Astrocyte of the hippocampus (primary cell): ENCODE data around the gene PTH1R.
A peak's percentile ranks its signal among the peaks of the same experiment; 100 is the strongest.

Experiments used
- DNase-seq: peaks from one replicate; pipeline ENCODE4 v3.0.0; 2011; ENCODE audit warnings: low read depth, low spot score

PTH1R gene

DNA sequence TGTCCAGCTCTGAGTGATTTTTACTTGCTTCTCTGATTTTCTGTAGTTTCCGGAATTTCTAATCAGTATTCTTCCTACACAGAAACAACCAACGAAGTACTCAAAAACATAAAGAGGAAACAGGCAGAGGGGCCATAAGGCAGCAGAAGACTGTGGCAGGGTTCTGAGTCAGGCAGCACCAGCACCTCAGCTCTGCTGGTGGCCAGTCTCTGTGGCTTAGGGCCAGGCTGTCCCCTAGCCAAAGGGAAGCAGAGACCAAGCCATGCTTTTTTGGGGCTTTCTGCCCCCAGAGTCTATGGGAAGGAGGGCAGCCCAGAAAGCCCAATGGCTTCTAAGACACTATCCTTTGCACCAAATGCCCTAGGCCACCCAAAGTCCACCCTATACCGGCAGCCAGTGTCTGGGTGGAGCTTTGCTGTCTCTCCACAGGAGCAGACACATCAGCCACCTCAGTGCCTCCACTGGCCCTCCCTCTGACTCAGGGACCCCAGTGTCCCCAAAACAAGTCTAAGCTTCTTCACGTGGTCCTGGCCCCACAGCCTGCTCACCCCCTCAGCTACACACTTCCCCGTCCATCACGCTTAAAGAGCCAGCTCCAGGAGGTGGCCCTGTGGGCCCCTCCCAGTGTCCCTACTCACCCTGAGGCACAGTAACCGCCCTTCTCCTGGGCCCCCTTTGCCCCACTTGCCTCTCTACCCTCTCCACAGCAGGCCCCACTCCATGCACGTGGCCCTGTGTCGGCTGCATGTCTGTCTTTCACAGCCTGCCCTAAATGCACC, 52.8 kb downstream of the PTH1R start:
- peak; percentile 29 for DNase-seq

DNA sequence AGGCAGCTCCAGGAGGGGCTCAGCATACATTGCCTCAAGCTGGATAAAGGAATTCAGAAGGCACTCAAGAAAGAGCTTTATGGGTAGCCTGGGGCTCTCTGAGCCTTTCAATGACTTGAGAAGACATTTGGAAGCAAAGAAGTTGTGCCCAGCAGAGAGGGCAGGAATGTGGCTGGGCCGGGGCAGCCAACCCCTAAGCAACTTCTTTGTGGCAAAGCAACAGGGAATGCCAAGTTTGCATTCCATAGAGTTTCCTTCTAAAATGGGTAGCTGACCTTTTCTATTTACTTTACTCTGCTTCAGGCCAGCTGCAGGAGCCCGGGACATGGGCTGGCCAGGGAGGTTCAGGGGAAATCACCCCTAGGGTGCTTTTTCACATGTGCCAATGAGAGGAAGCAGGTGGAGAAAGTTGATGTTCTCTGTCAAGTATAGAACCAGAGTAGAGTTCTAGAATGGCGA, 53.5 kb downstream of the PTH1R start:
- DNase-seq, result peak; percentile 62

DNA sequence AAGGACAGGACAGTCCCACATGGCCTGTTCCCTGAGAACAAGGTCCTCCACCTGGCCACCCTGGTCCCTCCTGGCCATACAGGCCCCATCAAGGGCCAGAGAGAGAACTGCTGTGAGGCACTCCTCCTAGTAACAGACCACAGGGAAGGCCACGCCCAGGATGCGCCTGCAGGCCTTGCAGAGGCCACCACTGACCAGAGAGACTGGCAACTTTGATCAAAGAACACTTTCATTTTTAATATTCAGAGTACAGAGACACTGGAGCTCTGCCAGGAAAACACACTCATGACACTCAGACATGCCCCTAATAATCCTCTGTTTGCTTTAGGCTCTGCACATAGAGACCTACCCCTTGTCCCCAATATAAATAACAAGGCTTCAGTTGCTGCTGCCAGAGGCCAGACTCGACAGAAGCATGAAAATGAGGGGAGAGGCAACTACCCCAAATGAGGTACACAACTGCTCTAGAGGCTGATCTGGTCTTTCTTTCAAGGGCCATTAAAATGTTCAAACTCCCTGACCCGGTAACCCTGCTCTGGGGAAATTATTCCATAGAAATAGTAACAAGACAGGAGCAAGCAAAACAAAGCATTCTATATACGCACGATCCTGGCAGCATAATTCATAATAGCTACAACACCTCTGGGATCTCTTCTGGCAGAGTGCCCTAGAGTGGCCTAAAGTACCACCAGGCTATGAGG, 54.3 kb downstream of the PTH1R start:
- no peak for DNase-seq

DNA sequence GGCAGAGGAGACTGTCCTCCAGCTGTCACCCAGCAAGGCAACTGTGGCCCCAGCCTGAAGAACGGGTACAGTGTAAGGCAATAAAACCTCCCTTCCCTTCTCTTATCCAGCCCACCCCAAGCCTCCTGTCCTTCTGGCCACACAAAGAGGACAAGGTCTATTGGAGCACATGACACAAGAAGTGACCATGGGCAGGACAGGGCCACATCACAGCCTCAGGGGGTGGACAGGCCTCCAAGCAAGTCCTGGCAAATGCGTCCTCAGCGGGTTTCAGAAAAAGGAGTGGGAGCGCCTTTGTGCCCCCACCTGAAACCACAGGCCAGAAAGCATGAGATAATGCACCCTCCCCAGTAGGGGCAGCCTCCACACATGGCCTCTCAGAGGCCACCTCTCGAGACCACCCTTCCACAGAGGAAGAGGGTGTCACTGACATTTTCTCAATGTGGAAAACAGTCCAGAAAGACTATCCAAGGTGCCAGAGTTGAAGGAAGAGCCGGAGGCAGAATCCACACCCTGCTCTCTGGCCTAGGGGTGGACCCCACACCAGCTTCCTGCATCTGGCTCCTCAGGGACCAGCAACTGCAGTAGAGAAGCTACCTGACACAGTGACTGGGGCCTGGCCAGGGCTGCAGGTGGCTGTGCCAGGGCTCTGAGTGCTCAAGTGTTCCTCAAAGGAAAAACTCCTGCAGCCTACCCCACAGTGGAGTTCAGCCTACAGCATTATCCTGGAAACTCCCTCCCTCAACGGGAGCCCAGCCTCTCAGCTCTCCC, 55.1 kb downstream of the PTH1R start:
- no peak for DNase-seq

DNA sequence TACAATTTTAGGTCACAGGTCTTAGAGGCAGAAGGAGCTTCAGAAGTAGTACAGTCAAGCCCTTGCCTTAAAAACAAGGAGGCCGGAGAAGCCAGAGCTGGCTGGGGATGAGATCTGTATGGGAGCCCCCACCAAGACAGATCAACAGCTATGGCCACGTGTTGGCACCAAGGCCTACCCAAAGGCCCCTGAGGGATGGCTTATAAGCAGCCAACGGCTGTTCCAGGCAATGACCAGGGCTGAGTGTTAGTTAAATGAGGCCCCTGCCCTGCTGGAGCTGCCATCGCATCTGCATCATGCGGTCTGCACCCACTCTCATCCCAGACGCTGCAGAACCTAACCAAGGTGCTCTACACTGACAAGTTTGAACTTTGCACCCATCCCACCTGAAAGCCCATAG, 55.7 kb downstream of the PTH1R start:
- no peak for DNase-seq

DNA sequence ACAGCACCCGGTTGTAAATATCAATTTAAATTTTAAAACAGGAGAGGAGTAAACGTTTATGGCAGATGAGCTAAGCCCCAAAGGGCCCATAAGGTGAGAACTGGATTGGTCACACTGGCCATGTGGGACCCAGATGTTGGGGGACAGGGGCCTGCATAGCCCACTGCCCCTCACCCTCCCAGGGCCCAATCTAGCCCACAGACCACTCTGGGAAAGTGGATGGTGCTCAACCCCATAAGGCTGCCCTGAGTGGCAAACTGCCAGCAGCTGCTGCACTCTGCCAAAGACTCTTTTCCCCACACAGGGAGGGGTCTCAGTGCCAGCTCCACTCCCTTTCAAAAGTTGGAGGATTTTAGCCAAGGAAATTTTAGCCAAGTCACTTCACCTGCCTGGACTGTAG, 56.6 kb downstream of the PTH1R start:
- peak; percentile 49 for DNase-seq

DNA sequence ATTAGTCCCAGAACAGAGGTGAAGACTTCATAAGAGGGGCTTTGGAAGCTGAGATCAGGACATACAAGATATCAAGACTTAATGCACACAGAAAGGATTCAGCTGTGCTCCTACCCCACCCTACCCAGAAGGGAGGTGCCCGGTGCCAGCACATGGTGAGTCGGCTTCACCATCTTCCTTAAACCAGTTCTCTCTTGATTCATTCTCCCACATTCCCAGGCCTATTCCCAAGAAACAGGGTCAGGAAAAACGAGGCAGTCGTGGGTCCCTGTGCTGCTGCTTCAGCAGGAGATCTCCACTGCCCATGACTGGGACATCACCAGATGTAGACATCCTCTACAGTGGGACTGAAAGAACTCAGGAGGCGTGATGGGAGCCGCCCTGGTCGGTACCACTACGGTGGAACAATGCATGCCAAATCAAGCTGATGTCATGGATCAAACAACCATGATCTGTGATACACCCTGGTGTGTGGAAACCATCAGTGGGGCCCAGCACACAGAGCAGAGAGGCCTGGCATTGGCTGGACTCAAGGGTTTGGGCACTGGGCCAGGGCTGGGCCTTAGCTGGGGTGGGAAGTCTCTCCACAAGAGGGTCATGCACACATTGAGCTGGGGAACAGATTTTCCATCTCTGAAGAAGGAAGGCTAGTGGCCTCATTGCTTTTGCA, 57.1 kb downstream of the PTH1R start:
- peak; percentile 34 for DNase-seq

DNA sequence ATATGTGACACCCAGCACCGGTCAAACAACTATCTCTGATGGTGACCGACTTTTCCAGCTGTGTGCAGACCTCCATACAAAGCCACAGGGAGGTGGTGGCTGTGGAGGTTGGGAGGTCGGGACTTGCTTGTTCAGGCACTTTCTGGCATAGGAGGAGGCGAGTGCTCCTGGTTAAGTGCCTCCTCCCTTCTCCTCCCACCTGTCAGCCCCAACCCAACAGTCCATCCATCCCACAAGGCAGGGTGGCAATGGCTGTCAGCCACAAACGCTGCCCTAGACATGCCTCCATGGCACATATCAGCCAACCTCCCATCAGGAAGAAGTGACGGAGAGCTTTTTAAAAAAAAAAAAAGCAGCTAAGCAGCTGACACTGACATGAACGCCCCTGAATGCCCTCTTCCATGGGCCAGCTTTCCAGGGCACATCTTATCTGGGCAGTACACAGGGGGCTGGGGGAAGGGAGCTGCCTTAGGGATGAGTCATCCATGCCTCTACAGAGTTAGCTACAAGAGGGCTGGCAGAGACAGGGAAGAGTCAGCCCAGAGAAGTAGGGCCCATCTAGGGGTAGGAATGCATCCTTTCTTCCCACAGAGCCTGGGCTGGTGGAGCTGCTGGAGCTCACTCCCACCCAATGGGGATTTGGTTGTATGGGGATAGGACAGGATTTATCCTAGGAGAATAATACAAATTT, 57.8 kb downstream of the PTH1R start:
- DNase-seq, result peak; percentile 97

DNA sequence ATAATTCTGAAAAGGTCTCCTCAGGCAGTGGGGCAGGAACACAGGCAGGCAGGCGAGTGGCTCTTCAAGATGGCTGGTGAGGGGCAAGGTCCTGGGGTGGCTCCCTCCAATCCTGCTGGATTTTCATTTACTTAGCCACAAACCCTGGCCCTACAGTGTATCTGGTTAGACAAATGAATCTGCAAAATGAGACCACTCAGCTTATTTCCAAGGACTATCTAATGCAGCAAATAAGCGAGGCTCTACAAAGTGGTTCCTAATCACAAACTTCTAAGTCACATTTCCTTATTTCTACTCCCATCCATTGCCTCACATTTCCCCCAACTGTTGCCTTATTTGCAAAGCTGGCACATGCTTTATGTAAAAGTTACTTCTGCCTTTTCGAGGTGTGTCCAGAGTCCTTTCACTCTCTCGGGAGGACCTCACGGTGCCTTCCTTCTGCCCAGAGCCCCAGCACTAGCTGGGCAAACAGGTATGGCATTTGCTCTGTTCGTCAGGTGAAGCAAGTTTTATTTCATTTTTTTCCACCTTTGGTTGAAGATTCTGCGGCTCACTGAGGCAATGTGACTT, 58.6 kb downstream of the PTH1R start:
- DNase-seq, result no peak

DNA sequence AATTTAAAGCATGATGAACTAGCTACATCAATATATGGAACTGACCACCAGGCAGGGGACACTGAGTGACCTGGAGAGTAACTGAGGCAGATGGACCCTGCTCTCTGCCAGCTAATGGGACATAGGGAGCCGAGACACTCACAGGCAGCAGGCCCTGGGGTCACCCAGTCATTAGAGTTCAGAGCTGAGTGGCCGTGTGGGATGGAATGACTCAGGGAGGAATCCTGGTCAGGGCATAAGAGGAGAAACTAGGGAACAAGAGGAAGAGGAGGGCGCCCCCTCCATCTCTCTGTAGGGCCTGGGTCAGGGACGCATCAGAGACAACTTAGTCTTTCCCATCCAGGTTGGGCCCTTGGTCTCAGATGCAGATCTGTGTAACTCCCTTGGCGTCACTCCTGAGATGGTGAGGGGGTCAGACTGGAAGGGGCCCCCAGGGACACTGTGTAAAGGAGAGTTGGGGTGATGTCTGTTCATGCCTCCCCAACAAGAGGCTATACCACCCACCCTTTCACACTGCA, 59.3 kb downstream of the PTH1R start:
- DNase-seq, result no peak

DNA sequence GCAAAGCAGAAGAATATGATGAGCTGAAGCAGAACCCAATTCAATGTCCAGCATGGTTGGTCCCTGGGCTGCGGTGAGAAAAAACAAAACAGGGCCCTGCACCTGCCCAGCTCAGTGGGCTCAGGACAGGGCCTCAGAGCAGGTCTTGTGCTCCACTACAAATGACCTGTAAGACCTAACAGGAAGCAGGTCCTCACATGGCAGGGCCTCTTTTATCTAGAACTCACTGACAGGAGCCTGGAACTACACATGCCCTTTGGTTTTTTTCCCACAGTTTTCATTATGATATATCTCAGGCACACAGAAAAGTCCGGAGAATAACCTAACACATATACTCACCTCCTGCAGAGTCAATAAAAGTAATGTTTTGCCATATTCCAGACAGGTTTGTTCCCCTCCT, 60.6 kb downstream of the PTH1R start:
- DNase-seq, result no peak

DNA sequence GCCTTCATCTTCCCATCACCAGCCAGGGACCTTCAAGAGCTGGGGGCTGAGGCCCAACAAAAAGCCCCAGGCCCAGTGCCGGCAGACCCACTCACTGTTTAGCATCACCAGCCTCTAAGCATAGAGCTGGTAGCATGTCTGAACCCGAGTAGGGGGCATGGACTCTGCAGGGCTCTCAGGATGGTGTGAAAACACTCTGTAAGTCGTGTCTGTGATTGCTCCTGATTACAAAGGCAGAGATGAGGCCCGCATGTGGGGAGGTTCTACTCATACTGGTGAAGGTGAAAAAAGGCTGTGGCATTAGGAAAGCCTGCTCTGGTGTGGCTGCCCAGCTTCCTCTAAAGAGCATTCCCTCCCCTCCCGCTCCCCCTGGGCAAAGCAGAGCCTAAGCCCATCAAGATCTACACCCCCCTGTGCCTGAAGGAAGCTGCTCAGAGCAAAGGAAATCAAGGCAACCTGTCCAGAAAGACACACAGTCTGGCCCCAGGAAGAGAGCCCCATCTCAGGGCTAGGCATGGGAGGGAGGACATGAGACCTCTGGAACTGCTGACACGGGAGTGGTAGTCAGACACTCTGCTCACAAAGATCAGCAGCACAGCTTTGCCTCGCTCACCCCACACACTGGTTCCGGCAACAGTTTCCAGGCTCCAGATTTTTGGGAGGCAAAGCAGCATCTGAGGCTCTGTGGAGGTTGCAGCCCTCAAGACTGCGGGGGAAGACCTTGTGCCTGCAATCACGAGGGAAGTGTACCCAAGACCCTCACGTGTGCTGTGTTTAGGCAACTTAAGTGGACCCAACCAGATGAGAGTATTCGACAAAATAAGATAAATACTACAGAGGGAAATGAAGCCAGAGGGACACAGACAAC, 62.3 kb downstream of the PTH1R start:
- no peak for DNase-seq

DNA sequence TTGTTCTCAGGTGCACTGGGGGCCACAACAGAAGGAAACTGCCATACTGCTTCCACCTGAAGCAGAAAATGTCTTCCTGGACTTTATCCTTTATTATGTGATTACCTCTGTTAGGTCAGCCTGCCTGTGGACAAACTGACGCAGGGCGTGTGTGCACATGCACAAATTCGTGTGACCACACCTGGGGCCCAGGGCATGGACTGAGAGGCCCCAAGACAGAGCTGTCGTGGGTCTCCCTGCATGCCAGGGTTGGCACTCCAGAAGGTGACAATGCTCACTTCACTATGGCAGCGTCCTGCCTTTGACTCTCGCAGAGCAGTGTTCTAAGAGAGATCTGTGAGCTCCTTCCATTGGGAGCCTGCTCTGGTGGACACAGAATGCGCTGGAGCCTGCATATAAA, 64.6 kb downstream of the PTH1R start:
- no peak for DNase-seq

DNA sequence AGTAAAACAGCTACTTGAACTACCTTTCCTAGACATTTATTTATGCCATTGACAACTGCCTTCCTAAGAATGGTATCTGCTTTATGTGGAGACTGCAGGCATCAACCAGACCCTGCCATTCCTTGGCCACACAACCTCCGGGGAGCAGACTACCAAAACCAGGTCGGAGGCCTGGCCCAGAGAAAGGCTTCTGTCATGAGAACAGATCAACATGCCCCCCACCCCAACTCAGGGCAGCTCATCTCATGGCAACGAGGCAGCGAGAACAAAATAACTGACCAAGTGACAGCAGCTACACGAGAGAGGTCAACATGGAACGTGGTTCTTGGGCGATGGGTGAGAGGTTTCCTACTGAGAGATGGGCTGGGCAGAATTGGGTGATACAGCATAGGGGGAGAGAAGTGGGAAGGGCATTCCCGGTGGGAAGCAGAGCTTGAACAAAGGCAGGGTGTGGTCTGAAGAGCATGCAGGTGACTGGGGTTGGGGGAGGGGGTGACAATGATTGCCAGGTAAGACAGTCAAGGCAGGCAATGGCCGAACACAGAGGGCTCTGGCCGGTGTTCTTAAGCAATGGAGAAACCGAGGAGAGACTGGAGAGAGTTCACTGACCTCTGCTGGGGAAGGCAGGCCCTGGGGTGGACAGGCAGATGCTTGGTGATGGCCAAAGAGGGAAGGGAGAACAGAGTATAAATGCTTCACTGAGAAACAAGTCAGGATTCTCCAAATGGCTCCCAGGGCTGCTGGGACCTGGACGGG, 65.1 kb downstream of the PTH1R start:
- DNase-seq, result no peak

DNA sequence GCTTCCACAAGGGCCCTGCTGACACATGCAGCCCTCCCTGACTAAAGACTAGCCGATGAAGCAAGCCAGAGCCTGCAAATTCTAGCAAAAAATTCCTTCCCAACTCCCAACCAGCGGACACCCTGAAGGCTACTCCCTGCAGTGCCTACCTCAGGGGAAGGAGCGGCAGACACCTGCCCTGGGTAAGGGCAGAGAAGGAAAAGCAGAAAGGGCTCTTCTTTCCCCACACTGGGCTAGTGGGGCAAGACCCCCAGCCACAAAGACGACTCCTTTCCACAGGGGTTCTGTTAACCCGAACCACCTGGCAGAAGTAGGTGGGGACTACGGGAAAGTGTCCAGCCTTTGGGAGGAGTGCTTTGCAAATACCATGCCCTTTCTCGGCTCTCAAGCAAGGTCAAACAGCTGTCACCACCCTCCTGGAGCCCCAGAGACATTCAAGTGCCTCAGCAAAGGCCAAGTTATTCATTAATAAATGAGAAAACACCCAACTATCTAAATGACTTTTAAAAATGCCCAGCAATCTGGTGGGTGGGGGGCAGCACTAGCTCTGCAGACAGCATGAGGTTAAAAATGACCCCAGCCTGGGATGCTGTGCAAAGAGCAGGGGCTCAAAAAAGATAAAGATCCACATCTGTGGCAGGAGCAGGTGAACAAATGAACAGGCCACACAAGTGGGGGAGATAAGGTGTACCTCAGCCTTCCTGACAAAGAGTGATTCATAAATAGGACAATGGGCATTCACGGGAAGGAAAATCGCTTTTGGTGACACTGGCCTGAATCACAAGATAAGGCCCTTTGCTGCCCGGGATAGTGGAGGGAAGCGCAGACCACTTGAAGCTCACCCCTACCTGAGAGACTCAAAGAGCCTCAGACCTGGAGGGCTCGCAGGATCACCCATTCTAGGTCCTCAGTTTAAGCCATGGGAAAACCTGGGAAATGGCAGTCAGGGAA, 66.0 kb downstream of the PTH1R start:
- DNase-seq, result no peak

DNA sequence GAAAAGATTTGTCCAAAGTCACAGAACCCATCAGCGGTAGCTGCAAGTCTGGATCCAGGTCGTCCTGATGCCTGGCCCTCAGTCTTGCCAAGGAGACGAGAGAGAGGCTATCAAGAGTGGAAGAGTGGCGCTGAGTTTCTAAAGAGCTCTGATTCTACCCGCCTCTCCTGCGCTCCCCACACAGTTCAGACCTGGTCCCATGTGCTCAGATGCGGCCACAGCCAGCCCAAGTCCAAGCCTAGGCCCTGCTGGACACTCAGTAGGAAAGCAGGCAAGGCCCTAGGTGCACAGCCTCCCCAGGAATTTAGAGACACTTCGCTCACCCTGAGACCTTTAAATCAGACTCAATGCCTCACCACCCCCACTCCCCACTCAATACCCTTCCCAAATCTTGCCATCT, 66.7 kb downstream of the PTH1R start:
- DNase-seq, result no peak

DNA sequence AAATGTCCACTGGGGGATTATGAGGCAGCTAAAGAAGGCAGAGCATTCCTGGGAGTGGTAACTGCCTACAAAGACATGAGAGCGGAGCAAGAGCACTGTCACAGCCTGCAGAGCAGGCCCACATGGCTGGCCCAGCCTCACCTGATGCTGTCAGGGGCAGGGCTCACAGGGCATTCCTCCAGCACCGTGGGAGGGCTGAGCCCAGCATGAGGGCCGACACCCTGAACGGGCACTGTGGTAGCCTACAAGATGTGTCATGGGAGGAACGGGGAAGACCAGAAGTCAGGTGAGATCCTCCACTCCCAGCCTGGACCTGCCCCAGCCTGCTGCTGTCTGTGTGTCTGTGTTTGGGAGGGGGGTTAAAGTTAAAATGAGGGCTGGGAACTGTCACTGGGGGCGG, 68.9 kb downstream of the PTH1R start:
- no peak for DNase-seq
